GM12873 (cell line): ENCODE data around the gene FZR1.

ENCODE experiments used
- CTCF ChIP-seq: IDR thresholded peaks from 2 replicates; pipeline ENCODE4 v1.5.1; 2012; ENCODE audit warnings: low read depth, mild to moderate bottlenecking, moderate library complexity, low read length, control low read depth; ENCODE audit not compliant: insufficient read depth; ENCODE audit errors: missing control alignments

Gene FZR1

GRCh38 chr19:3462991-3463713 lies 43.0 kb upstream of the FZR1 start:
- TF ChIP-seq CTCF: no peak

DNA sequence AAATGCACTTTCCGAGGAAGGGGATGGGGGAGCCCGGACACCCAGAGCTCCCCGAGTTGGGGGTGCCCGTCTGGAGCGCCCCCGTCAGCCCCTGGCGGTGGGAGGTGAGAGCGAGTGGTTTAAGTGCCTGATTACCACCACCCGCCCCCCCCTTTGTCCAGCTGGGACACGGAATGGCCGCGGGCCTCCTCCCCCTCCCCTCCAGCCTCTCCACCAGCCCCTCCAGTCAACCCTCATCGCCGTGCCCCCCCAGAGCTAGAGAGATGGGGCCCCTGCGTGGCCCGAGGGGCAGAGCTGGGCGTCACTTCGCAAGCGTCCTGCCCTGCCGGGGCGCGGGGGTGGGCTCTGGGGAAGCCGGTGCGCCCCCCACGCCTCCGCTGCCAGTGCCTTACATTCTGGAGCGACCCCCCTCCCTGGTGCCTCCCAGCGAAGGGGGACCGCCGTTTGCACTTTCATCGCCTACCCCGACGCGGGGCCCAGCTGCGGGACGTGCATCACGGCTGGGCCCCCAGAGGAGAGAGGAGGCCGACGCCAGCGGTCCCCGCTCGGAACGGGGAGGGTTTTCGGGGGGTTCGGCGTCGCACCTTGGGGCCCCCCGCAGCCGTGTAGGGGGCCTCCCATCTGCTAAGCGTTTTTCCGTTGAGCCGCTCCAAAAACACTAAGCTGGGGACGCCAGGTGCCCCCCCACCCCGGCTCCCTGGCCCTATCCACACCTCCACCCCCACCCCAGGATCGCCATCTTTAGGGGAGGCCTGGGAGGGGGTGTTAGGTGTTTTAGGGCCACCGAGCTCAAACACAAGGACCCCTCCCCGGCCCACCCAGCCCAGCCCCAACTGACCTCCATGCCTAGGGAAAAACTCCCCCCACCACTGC lies 42.2 kb upstream of the FZR1 start:
- TF ChIP-seq CTCF: no peak

DNA sequence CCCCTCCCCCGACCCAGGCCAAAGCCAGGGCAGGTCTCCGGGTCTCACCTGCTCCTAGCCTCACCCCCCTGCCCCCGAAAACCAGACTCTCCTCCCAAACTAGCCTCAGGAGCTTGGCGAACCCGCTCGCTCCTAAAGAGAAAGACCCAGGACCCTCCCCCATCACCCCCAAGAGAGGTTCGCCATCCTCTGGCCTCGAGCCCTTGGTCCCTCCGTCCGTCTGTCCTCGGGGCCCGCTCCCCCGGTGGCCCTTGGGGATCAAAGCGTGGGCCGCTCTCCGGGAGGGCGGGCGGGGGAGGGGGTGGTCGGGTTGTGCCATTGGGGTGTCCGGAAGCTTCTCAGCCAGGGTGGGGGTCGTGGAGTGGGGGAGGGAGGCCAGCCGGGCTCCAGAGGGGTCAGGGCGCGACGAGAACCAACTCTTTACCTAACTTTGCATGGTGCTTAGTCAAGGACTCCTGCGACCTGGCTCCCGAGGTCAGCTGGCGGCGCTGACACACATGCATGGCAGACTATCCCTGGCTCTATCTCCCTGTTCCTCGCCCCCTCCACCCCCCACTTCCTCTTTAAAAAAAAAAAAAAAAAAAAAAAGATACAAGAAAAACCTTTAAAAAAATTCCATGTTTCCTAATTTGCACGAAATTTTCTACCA lies 41.4 kb upstream of the FZR1 start:
- TF ChIP-seq CTCF: no peak

- TF ChIP-seq CTCF: no peak
These were observed 40.6 kb upstream of the FZR1 start for GRCh38 chr19:3465552-3465951.

GRCh38 chr19:3466635-3467034 lies 39.5 kb upstream of the FZR1 start:
- TF ChIP-seq CTCF: no peak

GRCh38 chr19:3467437-3468198 lies 38.5 kb upstream of the FZR1 start:
- no peak for TF ChIP-seq CTCF

DNA sequence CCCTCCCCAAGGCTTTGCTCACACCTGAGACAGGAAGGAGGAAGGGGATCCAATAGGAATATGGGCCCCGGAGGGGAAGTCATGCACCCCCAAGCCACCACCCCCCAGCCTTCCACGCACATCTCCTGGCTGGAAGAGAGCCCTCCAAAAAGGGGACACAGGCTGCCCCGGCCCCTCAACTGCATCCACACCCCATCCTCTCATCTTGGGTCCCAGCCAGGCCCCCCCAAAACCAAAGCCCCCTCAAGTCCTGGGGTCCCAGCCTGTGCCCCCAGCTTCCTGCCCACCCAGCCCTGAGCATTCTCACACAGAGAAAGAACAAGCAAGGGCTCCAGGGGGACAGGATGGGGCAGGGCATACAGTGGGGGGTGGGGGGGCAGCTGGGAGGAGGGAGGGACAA lies 37.9 kb upstream of the FZR1 start:
- TF ChIP-seq CTCF: no peak
